NCI-H2107 (cell line): ENCODE results near the gene OBSCN.

Source experiments
- DNase-seq: peaks from one replicate; lab custom pipeline; 2025; lab: John Stamatoyannopoulos, UW

The OBSCN gene

GRCh38 chr1:228381356-228381755 is 173.5 kb downstream of the OBSCN start:
- no peak for DNase-seq

- no peak for DNase-seq
These were observed 175.9 kb downstream of the OBSCN start for GRCh38 chr1:228383773-228384172.

- no peak for DNase-seq
These were observed 177.4 kb downstream of the OBSCN start for GRCh38 chr1:228385232-228385631.

GRCh38 chr1:228387321-228387720 is 179.5 kb downstream of the OBSCN start:
- DNase-seq: no peak

GRCh38 chr1:228390649-228391048 is 182.8 kb downstream of the OBSCN start:
- no peak for DNase-seq

- DNase-seq: no peak
These were observed 183.7 kb downstream of the OBSCN start for GRCh38 chr1:228391411-228392020.

- DNase-seq: no peak
These were observed 184.5 kb downstream of the OBSCN start for GRCh38 chr1:228392111-228392936.

- DNase-seq: no peak
These were observed 185.4 kb downstream of the OBSCN start for GRCh38 chr1:228393268-228393701.

- DNase-seq: no peak
These were observed 186.1 kb downstream of the OBSCN start for GRCh38 chr1:228393811-228394570.

- DNase-seq: no peak
These were observed 186.9 kb downstream of the OBSCN start for GRCh38 chr1:228394571-228395394.

- DNase-seq: no peak
These were observed 189.2 kb downstream of the OBSCN start for GRCh38 chr1:228396770-228397662.

GRCh38 chr1:228397966-228398365 is 190.1 kb downstream of the OBSCN start:
- no peak for DNase-seq

- no peak for DNase-seq
These were observed 191.1 kb downstream of the OBSCN start for GRCh38 chr1:228398741-228399461.

GRCh38 chr1:228399531-228400236 is 191.8 kb downstream of the OBSCN start:
- no peak for DNase-seq

GRCh38 chr1:228400237-228400651 is 192.4 kb downstream of the OBSCN start:
- no peak for DNase-seq

GRCh38 chr1:228400692-228401454 is 193.0 kb downstream of the OBSCN start:
- no peak for DNase-seq

- no peak for DNase-seq
These were observed 194.2 kb downstream of the OBSCN start for GRCh38 chr1:228401782-228402640.

GRCh38 chr1:228402641-228403025 is 194.8 kb downstream of the OBSCN start:
- no peak for DNase-seq
